GM19395 (cell line): ENCODE data around the gene ELOA2.
"Not testable (repeated sequence)": the region's sequence is repeated elsewhere in the genome, so short reads cannot be mapped to it uniquely, and the experiment has no call there.

ENCODE experiments used
- ATAC-seq: cut with Tn5 transposase; IDR thresholded peaks from one replicate; pipeline ENCODE4 v1.9.1; 2021; ENCODE audit warnings: mild to moderate bottlenecking, moderate library complexity; ENCODE audit not compliant: unreplicated experiment

The ELOA2 gene

GRCh38 chr18:47035156-47035671 lies at the start of gene ELOA2:
Gene ELOA2 (minus strand): TSS chr18:47035621. CDS start chr18:47035264, 357 bp downstream.
- ATAC-seq: no peak

DNA sequence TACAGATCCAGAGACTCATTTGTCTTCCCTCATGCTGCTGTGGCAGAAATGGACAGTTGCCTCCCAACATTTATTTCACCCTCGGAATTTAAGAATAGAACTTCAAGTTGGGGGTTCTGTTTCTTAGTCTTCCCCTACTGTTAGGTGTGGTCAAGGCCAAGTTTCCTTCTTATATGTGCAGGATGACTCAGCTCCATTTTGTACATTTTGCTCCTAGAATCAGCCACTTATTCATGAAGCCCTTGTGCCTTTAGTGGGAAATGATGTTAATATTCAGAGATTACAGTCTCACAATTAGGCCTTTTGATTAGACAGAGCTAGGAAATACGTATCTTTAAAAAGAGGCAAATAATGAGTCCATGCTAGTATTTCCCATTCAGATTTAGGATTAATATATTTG lies 46.2 kb upstream of the ELOA2 start:
- no peak for ATAC-seq

DNA sequence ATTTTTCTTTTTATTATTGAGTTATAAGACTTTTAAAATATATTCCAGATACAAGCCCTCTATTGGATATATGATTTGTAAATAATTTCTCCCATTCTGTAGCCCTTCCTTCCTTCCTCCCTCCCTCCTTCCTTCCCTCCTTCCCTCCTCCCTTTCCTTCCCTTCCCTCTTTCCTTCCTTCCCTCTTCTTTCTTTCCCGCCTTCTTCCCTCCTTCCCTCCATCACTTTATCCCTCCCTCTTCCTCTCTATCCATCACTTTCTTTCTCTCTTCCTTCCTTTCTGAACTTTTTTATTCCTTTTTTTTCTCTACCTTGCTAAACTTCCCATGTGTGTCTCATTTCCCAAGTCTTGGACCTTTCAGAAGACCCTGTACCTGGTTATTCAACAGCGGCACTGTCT lies 45.5 kb upstream of the ELOA2 start:
- ATAC-seq: no peak

GRCh38 chr18:47077111-47077510 lies 41.7 kb upstream of the ELOA2 start:
- no peak for ATAC-seq

- no peak for ATAC-seq
These were observed 39.9 kb upstream of the ELOA2 start for GRCh38 chr18:47075098-47075883.

- ATAC-seq: no peak
These were observed 32.2 kb upstream of the ELOA2 start for GRCh38 chr18:47067648-47068047.

GRCh38 chr18:47063096-47063495 lies 27.7 kb upstream of the ELOA2 start:
- ATAC-seq: no peak

DNA sequence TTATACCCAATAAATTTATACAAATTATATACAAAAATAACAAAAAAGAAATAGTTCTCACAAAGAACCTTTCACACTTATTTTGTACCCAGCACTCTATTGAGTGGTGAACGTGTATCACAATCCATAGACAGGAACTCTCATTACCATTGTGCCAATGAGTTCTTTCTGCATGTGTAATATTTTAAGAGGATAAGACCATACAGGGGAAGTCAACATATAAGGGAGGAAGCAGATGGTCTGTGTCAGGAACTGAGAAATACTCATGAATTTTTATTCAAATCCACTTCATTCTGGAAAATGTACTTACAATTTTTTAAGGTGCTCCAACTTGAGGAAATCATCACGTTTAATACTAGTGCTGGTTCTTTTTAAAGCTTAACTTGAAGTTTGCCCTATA lies 27.1 kb upstream of the ELOA2 start:
- ATAC-seq: no peak

GRCh38 chr18:47054369-47054768 lies 18.9 kb upstream of the ELOA2 start:
- ATAC-seq: no peak

DNA sequence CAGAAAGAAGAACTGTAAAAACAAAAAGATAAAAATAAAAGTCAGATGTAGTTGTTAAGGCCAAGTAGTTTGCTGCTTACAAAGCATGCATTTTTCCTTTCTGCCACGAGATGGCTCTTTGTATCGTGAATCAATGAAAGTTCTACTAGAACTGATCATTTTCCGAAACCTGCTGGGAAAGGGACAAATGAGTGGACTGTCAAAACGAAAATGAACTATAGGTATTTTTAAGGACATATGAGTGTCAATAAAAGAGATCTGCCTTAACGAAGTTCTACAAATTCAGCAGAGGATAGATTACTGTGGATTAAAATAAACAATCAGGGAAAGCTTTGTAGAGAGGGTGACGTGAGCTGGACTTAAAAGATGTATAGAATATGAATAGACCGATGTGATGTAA lies 15.0 kb upstream of the ELOA2 start:
- no peak for ATAC-seq

GRCh38 chr18:47040982-47041381 lies 5.6 kb upstream of the ELOA2 start:
- no peak for ATAC-seq

GRCh38 chr18:47036927-47037578 lies 1.6 kb upstream of the ELOA2 start:
- ATAC-seq: peak; percentile 52

DNA sequence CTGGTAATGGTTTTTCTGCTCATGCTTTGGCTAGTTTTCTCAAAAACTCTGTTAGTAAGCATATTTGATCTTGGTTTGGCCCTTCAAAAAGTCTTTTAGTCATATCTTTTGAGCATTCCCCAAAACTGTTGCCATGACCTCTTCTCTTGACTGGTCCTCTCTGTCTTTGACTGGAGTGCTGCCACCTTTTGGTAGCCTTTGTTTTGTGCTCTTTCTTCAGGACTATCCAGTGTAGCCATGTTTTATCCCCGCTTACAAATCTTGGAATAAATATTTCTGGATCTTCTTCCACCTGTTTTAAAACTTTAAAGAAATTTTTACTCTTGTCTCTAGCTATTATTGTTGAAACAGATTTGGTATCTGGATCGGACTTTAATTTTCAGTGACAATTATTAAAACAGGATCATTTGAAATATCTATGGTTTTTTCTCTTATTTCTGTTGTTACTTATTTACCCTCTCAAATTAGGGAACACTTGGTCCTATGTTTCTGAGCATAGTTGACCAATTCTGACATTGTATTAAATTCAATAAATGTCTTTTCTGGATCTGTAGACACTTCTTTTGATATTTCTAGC lies 965 bp upstream of the ELOA2 start:
- no peak for ATAC-seq

DNA sequence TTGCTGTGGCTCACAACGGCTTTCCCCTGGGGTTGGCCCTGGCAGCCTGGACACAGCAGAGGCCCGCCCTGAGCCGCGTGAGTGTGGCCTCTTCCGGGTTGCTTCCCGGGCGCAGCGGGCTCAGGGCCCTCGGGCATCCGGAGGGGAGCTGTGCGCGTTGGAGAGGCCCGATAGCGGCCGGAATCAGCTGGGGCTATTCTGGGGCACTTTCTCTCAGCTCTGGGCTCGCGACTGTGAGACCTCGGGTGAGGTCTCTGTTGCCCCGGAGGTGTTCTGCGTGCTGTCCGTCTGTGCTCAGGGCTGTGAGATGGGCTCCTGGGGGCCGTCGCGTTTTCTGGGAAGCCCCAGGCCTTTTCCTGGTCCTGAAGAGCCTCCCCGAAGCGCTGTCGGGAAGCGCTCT lies 830 bp downstream of the ELOA2 start:
- ATAC-seq: not testable (repeated sequence)

DNA sequence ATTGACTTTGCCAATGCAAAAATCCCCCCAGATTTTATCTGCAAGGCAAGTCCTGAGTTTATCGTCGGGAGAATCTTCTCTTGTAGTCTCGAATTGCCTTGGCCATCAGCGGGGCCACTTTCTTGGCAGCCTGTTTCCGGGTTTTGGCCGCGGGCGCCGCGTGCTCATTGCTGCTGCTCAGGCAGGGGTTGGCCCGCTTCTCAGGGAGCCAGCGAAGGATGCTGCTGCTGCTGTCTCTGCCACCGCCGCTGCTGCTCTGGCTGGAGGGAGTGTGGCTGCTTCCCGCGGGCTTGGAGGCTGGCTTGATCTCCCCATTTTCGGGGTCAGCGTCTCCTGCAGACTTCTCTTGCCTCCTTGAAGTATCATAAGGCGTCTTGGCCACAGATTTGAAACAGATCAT lies 2.5 kb downstream of the ELOA2 start:
- ATAC-seq: no peak

GRCh38 chr18:47030887-47031286 lies 4.5 kb downstream of the ELOA2 start:
- ATAC-seq: not testable (repeated sequence)

DNA sequence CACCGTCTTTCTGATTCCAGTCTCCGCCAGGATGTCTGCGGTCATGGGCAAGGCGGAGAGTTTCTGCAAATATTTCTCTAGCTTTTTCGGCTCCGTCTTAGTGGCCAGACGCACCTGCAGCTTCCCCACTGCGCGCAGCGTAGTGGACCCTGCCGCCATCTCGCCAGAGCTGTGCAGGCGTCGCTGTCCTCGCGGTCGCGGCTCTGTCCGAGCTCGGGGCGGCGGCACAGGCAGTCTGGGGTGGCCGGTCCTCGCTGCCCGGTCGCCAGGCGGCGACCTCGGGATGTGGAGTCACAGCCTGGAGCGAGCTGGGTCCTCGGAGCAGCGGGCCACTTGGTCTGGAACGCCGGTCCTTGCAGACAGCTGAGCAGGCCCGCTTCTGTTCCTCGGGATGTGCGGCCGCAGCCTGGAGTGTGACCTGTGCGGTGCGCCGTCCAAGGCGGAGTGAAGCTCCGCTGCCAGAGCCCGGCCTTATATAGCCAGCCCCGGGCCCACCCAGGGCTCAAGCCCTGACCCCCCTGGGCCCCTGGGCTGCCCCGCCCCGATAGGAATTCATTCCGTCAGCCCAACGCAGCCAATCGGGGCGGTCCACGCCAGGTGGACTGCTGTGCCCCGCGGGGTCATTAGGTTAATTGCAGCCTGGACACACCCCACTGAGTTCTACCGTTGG lies 5.6 kb downstream of the ELOA2 start:
- ATAC-seq: not testable (repeated sequence)

DNA sequence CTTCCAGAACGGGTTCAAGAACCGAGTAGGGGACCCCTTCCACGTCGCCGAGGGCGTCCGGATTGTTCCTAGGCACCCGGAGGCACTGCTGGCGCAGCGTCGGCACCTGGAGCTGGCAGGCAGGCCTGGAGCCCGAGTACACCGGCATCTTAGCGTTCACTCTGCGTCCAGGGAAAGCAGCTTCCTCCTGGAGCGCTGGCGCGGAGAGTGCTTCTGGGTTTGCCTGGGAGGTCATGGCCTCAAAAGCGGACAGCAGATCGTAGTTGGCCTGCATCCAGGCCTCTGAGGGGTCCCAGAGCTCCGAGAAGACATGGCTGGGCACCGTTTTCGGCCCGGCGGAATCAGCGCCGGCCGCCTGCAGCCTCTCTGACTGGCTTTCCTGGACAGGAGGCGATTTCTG lies 6.7 kb downstream of the ELOA2 start:
- not testable (repeated sequence) for ATAC-seq

- ATAC-seq: not testable (repeated sequence)
These were observed 9.8 kb downstream of the ELOA2 start for GRCh38 chr18:47025557-47026174.

DNA sequence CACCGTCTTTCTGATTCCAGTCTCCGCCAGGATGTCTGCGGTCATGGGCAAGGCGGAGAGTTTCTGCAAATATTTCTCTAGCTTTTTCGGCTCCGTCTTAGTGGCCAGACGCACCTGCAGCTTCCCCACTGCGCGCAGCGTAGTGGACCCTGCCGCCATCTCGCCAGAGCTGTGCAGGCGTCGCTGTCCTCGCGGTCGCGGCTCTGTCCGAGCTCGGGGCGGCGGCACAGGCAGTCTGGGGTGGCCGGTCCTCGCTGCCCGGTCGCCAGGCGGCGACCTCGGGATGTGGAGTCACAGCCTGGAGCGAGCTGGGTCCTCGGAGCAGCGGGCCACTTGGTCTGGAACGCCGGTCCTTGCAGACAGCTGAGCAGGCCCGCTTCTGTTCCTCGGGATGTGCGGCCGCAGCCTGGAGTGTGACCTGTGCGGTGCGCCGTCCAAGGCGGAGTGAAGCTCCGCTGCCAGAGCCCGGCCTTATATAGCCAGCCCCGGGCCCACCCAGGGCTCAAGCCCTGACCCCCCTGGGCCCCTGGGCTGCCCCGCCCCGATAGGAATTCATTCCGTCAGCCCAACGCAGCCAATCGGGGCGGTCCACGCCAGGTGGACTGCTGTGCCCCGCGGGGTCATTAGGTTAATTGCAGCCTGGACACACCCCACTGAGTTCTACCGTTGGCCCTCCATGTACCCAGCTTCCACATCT lies 11.5 kb downstream of the ELOA2 start:
- ATAC-seq: not testable (repeated sequence)
